Amniotic stem cell (primary cell): ENCODE measurements around the gene UBAC2.
A peak's percentile ranks its signal among the peaks of the same experiment; 100 is the strongest.

ENCODE experiments used
- DNase-seq: peaks from one replicate; lab custom pipeline; 2025; lab: John Stamatoyannopoulos, UW

Gene UBAC2

DNA sequence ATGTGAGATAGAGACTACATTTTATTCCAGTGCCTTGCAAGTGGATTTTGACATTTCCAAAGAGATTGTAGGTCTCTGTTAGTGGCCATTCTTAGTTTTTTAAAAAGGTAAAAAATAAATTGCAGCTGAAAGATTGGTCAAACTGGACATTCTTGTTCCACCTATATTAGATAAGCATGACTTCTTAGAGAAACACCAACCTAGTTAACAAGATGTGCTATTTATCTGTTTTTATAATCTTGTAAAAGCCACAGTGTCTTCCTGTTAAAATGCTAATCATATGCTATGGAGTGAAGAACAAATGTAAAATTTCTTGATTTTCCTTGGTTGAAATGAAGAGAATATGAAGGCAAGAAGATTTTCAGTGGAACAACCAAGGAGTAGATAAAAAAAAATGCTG, 140.0 kb downstream of the UBAC2 start:
- DNase-seq: no peak

DNA sequence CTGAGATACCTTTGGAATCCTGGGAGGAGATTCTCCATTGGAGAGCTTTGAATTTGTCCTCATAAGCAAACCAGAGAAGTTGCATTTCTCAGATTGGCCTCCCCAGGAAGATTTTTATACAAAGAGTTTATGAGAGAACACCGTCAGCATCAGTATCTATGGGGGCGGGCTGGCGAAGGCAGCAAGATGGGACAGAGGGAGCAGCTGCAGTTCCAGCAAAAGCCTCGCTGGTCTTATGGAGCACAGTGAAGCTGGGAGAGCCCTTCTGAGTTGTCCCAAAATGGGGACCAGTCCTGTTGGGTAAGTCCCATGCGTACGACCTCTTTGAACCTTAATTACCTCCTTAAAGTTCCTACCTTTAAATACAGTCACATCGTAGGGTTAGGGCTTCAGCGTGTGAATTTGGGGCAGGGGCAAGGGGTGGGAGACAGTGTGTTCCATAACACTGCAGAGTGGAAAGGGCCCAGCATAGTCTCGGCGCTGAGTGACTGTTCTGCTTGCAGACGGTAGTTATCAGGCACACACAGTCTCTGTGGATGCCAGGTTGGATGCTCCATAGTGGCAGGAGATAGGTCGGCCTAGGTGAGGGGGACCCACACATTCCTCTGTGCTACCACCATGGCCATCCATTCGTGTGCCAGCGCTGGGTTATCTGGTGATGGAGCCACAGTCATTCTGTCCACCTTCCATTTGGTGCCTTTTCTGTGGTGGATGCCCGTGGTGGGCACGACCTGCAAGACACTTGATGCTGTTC, 141.5 kb downstream of the UBAC2 start:
- no peak for DNase-seq

DNA sequence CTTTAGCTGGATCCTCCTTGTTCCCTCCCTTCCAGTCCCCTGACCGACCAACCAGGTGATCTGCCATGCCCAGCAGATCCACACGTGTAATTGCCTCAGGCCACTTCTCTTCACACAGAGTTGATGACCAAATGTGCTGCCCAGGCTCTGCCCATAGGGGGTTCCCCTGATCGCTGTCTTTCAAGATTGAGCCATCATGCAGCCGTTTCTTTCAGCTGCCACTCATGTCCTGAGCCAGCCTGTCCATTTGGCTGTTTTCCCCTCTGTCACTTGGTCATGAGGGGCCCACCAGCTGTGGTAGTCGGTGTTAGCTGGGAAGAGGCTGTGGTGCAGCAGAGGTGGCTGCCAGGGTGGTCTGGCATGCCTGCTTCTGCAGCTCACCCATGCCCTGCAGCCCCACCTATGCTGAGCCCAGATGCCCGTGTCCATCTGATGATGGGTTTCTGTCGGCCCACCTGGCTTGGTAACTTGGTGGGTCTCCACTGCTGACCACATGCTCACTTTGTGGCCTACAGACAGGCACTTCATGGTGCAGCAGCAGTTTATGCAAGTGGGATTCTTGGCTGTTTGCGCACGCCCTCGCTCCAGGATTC, 142.2 kb downstream of the UBAC2 start:
- no peak for DNase-seq

DNA sequence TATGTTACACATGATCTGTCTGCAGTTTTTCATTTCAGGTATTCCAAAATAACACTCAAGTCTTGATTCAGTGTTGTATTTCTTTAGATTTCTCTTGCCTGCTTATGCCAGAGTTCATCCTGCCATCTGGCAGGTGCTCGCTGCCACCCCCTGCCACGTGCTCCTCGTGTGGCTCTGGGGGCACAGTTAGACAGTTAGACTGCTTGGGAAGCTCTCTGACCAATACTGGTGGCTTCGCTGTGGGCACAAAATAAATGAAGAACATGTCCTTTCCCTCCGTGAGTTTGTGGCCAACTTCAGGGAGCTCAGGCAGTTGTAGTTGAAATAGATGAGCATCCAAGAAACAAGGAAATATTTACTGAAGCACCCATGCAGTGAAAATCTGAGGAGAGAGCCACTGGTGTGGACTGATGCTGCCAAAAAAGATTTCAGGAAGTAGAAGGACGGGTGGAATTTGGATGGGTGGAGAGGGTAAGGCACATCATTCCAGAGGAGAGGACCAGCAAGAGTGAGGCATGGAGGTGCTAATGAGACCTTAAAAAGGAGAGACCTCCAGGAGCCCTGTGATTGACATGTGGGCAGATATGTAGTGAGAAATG, 144.1 kb downstream of the UBAC2 start:
- DNase-seq: no peak

DNA sequence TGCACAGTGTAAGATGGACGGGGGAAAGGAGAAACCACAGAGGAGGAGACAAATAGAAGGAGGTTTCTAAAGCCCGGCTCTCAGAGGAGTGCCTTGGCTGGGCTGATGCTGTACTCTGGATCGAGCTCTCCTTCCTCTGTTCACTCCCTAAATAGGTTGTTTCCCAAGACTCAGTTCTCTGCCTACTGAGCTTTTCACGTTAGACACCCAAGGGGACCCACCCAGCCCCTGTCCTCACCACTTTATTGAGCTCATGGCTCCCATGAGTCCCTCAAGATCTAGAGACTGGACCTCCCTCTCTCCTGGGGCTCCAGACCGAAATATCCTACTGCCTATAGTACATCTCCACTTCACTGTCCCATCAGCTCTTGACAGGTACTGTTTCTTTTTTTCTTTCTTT, 144.7 kb downstream of the UBAC2 start:
- DNase-seq: no peak

DNA sequence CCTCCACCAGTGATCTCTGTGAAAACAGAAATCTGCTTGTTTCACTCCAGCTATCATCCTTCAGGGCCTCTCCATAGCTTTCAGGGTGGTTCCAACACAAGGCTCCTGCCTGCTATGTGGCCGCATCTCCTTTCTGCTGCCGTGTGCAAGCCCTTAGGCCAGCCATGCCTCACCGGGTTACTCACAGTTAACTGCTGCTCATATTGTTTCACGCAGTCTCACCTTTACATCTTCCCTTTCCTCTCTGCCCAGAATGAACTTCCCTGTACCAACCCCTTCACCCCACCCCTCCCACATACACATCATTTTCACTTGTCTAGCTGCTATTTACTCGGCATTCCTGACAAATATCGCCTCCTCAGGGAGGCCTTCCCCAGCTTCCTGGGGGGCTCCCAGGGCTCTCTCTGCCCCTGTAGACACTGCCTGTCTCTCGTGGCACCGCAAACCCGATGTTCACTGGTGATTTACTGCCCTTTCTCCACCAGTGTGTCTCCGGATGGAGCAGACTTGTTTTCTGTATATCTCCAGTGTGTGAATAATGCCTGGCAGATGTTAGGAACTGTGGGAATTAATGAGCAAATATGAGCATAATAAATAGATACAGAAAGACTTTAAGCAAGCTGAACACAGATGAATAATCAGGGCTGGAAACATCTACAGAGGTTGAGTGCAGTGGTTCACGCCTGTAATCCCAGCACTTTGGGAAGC, 145.8 kb downstream of the UBAC2 start:
- DNase-seq: no peak

DNA sequence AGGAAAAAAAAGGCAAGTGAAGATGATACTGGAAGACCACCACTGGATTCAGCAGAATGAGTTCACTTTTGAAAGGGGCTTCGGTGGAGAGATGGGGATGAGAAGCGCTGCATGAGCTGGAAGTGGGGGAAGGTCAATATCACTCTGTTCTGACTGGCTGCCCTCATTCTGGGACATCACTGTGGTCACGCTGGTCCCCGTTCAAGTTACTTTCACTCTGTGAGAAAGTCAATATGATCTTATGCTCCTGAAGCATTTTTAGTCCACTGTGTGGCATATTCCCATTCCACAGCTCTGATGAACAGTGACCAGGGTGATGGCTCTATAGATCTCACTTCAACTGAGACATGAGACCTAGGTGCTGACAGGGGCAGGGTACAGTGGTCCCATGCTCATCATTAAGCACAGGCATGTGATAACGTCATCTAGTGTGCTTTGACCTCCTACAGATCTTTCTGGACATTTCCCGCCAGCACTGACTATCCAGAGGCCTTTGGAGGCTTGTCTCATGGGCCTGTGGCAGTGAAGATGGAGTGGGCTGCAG, 146.8 kb downstream of the UBAC2 start:
- DNase-seq: no peak

DNA sequence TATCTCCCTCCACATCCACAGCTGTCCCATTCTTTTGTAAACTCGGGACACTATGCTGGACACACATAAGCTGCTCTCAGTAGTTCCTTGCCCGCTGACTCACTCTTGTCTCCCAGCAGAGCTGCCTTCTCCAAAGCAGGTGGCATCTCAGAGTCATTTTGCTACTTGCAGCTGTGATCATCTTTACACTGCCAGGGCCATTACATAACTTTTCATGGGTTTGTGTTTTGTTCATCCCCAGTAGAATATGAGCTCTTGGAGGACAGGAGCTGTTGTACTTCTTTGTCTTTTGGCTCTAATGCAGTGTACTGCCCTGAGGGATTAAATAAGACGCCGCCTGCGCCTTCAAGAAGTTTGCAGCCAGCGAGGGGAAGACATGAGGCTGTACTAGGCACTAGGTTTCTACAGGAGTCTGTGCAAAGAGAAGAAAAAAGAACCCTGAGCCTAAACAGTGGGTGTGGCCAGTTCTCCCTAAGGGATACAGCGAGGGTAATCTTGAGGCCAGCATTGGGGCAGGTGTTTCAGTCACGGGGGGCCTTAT, 147.3 kb downstream of the UBAC2 start:
- DNase-seq: no peak

DNA sequence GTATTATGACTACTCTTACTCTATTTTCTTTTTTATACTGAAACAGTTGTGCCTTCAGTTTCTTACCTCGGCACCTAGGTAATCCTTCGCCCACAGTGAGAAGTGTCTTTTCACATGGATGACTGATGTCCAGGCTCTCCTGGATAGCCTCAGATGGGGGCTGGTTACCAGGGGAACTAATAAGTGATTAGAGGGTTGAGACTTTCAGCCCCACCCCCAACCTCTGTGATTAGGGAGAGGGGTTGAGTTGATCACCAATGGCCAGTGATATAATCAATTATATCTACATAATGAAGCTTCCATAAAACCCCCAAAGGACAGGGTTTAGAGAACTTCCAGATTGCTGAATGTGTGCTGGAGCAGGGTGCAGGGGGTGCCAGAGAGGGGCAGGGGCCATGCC, 149.5 kb downstream of the UBAC2 start:
- DNase-seq: no peak

DNA sequence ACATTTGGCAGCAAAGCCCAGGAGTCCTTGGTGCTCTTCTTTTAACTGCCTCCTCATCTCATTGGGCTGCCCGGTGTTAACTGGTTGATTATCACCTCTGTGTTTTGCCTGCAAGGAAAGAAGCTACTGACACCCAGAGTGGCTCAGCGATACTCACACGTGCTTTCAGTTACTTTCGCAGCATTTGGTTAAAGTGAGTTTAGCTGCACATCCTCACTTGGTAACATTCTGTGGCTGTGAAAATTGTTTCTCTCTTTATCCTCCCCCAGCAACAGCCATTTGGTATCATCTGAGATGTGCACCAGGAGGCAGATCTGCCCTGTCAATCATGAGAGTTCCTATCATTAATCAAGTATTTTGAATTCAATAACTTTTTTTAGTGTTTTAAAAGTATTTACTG, 151.1 kb downstream of the UBAC2 start:
- no peak for DNase-seq

DNA sequence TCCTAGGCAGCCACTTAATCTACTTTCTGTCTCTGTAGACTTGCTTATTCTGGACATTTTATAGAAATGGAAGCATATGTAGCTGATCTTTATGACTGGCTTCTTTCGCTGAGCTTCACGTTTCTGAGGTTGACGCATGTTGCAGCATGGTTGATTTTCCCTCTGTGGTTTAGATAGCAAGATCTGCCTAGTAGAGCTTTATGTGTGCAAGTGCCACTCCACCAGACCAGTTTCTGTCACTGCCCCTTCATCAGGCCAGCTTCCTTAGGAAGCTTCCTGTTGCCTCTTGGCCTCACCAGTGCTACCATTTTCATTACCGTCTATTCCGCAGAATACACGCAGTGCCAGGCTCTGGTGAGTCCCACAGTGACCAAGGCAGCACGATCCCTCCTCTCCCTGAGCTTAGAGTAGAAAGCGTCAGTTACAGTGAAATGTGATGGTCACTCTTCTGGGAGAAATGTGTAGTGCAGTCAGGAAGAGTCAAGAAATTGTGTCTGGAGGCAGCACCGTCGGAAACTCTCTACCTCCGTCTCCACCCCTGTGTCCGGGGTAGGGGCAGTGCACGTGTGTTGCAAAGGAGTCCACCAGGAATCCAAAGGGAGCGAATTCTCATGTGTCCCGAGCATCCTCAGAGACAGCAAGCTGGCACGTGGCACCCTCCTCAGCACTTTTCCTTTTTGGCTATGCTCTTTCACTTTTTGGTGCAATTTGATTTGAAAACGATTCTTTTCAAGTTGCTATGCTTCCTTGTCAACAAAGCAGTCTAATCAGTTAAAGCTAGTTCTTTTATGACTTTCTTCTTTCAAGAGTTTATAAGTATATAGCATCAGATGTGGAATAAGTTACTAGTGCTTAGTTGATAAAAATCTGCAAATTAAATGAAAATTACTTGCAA, 151.9 kb downstream of the UBAC2 start:
- DNase-seq: no peak

DNA sequence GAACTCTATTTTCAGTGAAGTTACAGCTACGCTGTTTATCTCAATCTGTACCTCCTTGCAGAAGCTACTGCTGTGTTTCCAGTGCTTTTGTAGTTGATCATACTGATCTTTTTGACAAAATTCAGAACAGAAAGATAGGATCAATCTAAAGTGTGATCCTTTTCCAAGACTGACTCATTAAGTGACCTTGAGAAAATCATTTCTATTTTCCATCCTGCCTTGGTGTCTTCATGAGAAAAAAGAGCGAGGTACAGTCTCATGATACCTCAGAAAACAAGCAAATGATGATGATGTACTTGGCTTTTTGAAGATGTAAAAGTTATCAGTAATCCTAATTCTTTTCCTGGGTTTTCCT, 152.6 kb downstream of the UBAC2 start:
- no peak for DNase-seq

DNA sequence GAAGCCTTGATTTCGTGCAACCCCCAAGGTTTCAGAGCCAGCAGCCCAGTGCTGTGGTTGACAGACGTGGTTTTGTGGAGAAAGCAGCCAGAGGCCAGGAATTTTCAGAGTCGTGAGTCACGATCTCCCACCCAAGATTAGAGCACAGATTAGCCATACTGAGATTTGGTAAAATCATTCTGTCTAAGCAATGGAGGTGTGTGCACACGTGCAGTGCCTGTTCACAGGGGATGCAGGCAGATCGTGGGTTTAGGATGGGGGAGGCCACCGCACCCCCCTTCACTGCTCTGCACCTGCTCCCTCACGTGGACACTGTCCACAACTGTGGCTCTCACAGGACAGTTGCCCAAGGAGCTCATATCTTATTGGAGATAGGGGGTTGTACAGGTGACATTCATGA, 153.2 kb downstream of the UBAC2 start:
- no peak for DNase-seq

DNA sequence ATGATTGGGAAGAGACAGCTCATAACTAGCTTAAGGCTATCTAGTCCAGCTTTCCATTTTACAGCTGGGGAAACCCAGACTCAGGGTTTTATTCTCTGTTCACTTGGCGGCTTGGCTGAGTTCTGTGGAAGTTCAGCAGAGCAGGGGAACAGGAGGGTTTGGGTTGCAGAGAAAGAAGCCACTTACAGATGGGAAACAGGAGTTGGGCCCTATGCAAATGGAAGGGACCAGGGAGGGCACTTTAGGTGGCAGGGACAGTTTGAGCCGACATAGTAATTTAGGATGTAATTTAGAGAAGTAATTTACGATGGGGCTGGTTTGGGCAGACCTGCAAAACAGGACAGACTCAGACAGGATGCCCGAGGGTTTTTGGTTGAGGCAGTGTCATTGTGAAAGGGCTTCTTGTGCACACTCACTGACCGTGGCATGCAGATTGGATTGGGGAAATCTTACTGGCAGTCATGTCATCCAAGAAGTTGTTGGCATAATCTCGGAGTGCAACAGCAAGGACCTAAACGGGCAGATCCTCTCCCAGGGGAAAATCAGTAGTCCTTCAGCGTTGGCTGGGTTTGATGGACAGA, 153.8 kb downstream of the UBAC2 start:
- DNase-seq: no peak

DNA sequence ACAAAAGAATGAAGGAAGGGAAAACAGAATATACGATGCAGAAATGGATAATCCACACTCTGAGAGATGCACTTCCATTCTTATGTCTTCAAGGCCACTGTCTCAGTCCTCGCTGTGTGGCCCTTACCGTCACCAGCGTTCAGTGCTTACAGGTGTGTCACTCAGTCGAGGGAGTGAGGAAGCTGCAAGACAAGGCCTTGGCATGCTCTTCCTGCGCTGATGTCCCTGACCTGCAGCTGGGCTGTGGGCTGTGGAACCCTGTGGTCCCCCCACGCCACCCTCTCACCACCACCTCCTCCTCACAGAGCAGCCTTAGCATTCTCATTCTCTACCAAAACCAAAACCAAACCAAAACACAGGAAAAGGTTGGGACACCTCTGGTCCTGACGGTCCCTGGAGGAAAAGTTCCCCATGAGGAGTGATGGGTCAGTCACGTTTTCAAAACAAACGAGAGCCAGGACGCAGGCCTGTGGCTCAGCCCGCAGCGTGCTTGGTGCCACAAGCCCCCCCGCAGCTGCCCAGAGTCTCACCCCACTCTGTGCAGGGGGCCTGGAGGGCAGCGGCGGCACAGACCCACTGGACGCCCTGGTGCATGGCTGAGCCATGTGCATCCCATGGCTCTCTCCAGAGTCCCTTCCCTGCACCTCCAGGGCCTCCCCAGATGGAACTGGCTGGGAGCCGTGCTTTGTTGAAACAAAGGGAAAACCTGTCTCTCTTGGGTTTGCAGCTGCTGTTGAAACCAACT, 154.8 kb downstream of the UBAC2 start:
- no peak for DNase-seq

DNA sequence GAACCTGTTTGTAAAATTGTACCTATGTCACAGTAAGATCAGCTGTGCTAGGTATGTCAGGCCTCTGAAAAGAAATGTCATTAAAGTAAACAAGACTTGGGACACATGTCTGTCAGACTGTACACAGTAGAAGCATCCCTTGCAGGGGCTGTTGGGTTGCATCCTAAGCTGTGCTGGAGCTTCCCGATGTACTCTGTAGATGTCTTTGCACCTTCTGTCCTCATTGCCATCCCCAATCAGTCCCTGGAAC, 155.3 kb downstream of the UBAC2 start:
- DNase-seq: no peak

DNA sequence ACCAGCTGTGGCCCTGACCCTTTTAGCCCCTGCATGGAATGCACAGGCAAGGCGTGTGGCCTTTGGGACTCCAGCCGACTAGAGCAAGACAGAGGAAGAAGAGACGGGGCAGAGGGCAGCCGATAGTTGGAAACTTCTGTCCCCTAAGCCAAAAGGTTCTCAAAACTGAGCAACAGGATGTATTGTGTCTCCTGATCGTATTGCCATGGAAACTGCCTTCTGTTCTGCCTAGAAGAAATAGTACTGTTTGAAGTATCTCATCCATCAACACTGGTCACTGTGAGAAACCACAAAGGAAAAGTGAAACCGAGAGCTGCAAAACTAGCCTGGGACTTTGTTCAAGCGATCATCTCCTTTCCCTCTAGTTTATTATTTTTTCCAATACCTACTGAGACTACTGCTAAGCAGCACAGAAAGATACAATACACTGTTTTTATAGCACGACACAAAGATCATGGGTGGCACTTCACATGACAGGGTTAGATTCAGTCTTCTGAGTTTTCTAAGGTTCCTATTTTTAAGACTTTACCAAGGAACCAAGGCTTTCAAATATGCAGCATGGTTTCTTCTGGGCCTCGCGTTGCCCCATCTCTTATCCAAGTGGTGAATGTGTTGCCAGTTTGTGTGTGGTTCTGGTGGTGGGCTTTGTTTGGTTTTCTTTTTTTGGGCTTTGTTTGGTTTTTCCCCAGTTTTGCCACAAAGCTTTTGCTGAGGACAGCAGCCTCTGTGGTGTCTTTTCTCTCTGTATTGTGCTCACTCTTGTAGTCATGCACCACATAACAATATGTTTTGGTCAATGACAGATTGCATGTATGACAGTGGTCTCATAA, 155.8 kb downstream of the UBAC2 start:
- DNase-seq: no peak

DNA sequence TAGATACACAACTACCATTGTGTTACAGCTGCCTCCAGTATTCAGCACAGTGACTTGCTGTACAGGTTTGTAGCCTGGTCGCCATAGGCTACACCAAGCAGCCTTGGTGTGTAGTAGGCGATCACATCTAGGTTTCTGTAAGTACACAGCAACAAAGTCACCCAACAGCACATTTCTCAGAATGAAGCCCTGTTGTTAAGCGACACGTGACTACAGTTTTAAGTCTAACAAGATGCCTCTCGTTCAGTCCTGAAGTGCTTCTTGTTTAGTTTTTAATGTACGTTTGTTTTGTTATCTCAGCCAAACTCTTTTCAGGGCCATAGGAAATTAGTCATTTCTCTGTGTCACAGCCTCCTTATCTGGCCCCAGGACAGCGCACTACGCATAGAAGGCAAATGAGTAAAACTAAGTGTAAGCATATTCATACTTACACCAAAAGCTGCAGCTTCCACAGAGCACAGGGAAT, 156.5 kb downstream of the UBAC2 start:
- peak; percentile 62 for DNase-seq

DNA sequence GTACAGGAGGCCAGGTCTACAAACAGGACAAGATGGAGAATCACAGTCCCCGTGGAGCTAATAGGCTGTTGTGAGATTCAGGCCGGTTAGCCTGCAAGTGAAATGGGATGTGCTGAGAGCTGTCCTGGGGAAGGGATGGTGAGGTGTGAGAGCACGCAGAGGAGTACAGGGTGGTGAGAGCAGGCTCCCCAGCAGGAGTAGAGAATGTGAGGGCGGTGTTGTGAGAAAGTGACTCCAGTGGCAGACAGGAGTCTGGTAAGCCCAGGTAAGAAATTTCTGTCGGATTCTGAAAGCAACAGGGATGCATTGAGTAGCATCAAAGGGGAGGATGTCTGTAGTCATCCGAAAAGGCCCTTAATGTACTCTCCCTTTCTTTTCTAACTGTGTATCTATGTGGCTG, 157.3 kb downstream of the UBAC2 start:
- DNase-seq: no peak

DNA sequence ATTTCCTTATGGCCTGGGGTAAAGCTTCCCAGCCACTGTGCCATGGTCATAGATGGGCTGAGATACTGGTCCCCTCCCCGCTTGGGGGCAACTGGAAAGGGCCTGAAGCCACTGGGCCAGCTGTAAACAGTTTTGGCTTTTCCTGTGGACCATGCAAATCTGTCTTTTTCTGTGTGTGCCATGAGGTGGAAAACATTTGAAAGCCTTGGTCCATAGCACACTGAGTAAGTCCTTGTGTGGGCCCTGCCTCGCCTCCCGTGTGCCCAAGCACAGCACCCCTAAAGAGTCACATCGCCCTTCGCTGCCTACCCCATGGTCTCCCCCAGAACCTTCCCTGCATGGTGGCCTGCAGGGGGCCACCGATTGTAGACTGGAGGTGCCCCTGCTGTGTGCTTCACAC, 158.9 kb downstream of the UBAC2 start:
- DNase-seq: no peak
